HFFc6 (cell line): Measurements from ENCODE around the gene PCDH12. TPM values are rescaled to one million over a fixed set of nuclear protein-coding genes. Genes with fewer than 3 reads are reported as not detected.

Experiments used
- DNase-seq: peaks from one replicate; pipeline ENCODE4 v3.0.0-alpha.2; 2018
- H3K27ac Mint-ChIP-seq: 2 replicates; pipeline ENCODE4 v1.8.0; 2020; ENCODE audit warnings: mild to moderate bottlenecking, mixed read lengths
- H3K27me3 Mint-ChIP-seq: 2 replicates; pipeline ENCODE4 v1.8.0; 2021; ENCODE audit warnings: mild to moderate bottlenecking, moderate library complexity, mixed read lengths; ENCODE audit not compliant: insufficient read depth
- H3K36me3 Mint-ChIP-seq: 2 replicates; pipeline ENCODE4 v1.8.0; 2021; ENCODE audit warnings: low read depth, mixed read lengths
- H3K4me1 Mint-ChIP-seq: 2 replicates; pipeline ENCODE4 v1.8.0; 2020; ENCODE audit warnings: low read depth, mixed read lengths
- H3K4me3 Mint-ChIP-seq: 2 replicates; pipeline ENCODE4 v1.8.0; 2020; ENCODE audit warnings: mild to moderate bottlenecking, moderate library complexity, mixed read lengths
- H3K9me3 Mint-ChIP-seq: 2 replicates; pipeline ENCODE4 v1.8.0; 2020; ENCODE audit warnings: mild to moderate bottlenecking, mixed read lengths
- total RNA-seq, 6 experiments: library from RNA; stranded (reverse); fragmentation: NEBNext Ultra II Directional; extraction: Animal tissue kit (Norgen Biotek cat#: 25700); gene quantifications; 2 replicates in 1 of 6; 3 replicates in 5 of 6; pipeline ENCODE4 v1.2.3, GENCODE V29; 2021
- TF ChIP-seq, protein P1 (sequence below): fragments of 200-600 bp; sonication (generic); IDR thresholded peaks from 2 replicates; pipeline ENCODE4 v1.5.0; 2021; ENCODE audit warnings: antibody characterized with exemption, mild to moderate bottlenecking

PCDH12 gene
- total RNA-seq, 6 experiments from 2014 or later: 0.02 to 0.71 (median 0.08) TPM; not detected in 2

DNA sequence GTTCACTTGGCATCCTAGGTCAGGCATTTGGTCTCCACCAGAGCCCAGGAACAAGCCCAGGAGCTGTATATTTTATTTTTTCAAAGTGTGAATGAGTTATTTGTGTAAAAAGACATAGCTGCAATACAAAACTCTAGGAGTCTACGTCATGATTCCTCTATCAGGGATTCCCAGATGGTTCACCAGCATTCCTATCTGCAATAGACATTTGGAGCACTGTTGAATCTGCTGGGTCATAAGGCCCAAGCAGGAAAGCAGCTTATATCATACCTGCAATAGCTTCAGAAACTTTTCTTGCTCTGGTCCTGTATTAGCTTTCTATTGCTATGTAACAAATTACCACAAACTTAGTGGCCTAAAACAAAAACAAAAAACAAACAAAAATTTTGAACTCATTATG, 51.0 kb downstream of the PCDH12 start:
- Mint-ChIP-seq H3K4me1 (peaks cover 26% of the 10 kb centered on the region), H3K27ac (no peak overlapping the region), H3K27me3 (peaks cover 24% of the 10 kb centered on the region), H3K9me3 (no peaks in the 10 kb centered on the region), H3K36me3 (peaks cover 4% of the 10 kb centered on the region; the same call in 1 of the 2 replicates), H3K4me3 (no peak overlapping the region)
- TF ChIP-seq, protein P1, sequence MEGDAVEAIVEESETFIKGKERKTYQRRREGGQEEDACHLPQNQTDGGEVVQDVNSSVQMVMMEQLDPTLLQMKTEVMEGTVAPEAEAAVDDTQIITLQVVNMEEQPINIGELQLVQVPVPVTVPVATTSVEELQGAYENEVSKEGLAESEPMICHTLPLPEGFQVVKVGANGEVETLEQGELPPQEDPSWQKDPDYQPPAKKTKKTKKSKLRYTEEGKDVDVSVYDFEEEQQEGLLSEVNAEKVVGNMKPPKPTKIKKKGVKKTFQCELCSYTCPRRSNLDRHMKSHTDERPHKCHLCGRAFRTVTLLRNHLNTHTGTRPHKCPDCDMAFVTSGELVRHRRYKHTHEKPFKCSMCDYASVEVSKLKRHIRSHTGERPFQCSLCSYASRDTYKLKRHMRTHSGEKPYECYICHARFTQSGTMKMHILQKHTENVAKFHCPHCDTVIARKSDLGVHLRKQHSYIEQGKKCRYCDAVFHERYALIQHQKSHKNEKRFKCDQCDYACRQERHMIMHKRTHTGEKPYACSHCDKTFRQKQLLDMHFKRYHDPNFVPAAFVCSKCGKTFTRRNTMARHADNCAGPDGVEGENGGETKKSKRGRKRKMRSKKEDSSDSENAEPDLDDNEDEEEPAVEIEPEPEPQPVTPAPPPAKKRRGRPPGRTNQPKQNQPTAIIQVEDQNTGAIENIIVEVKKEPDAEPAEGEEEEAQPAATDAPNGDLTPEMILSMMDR: no peak
- DNase-seq: no peak

DNA sequence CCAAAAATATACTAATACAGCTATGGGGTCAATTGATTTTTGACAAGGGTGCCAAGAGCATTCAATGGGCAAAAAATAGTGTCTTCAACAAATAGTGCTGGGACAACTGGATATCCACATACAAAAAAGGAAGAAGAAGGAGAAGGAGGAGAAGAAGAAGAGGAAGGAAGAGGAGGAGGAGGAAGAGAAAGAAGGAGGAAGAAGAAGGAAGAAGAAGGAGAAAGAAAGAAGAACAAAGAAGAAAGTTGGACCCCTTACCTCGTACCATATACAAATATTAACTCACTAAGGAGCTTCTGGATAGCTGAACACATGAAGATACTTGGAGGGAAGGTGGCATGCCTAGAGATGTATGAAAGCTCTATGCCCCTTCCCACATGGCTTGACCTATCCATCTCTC, 51.5 kb downstream of the PCDH12 start:
- DNase-seq: no peak
- H3K4me1 Mint-ChIP-seq: peaks cover 26% of the 10 kb centered on the region
- TF ChIP-seq, protein P1: no peak
- H3K27ac Mint-ChIP-seq: no peak overlapping the region
- H3K36me3 Mint-ChIP-seq: peaks cover 4% of the 10 kb centered on the region; the same call in 1 of the 2 replicates
- H3K27me3 Mint-ChIP-seq: peaks cover 28% of the 10 kb centered on the region
- H3K9me3 Mint-ChIP-seq: no peaks in the 10 kb centered on the region
- no peak overlapping the region for H3K4me3 Mint-ChIP-seq

DNA sequence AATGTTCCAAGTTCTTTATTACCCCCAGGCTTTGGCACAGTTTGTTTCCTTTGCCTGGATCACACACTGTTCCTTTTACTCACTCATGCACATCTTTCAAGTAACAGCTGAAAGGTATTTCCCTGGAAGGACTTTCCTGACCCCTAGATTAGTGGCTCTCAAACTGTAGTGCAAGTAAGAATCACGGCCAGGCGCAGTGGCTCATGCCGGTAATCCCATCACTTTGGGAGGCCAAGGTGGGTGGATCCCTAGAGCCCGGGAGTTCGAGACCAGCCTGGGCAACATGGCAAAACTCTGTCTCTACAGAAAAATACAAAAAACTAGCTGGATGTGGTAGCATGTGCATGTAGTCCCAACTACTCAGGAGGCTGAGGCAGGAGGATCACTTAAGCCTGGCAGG, 53.5 kb downstream of the PCDH12 start:
- no peak overlapping the region for H3K4me3 Mint-ChIP-seq
- no peak for DNase-seq
- peaks cover 30% of the 10 kb centered on the region for H3K27me3 Mint-ChIP-seq
- peaks cover 14% of the 10 kb centered on the region for H3K4me1 Mint-ChIP-seq
- peaks cover 4% of the 10 kb centered on the region; the same call in 1 of the 2 replicates for H3K36me3 Mint-ChIP-seq
- TF ChIP-seq, protein P1: no peak
- no peak overlapping the region for H3K27ac Mint-ChIP-seq
- no peaks in the 10 kb centered on the region for H3K9me3 Mint-ChIP-seq

DNA sequence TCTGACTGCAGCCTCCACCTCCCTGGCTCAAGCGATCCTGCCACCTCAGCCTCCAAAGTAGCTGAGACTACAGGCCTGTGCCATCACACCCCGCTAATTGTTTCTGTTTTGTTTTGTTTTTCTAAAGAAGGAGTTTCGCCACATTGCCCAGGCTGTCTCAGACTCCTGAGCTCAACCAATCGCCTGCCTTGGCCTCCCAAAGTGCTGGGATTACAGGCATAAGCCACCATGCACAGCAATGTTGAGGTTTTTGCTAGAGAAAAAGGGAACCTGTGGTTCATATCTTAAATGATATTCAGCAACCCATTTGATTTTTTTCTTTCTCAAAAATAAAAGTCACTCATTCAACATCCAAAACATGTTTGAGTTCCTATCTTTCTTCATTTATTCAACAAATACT, 54.7 kb downstream of the PCDH12 start:
- Mint-ChIP-seq H3K36me3 (peaks cover 4% of the 10 kb centered on the region; the same call in 1 of the 2 replicates), H3K9me3 (no peaks in the 10 kb centered on the region), H3K27me3 (peaks cover 42% of the 10 kb centered on the region), H3K4me3 (no peak overlapping the region), H3K27ac (no peak overlapping the region), H3K4me1 (peaks cover 2% of the 10 kb centered on the region)
- DNase-seq: no peak
- TF ChIP-seq, protein P1: no peak

DNA sequence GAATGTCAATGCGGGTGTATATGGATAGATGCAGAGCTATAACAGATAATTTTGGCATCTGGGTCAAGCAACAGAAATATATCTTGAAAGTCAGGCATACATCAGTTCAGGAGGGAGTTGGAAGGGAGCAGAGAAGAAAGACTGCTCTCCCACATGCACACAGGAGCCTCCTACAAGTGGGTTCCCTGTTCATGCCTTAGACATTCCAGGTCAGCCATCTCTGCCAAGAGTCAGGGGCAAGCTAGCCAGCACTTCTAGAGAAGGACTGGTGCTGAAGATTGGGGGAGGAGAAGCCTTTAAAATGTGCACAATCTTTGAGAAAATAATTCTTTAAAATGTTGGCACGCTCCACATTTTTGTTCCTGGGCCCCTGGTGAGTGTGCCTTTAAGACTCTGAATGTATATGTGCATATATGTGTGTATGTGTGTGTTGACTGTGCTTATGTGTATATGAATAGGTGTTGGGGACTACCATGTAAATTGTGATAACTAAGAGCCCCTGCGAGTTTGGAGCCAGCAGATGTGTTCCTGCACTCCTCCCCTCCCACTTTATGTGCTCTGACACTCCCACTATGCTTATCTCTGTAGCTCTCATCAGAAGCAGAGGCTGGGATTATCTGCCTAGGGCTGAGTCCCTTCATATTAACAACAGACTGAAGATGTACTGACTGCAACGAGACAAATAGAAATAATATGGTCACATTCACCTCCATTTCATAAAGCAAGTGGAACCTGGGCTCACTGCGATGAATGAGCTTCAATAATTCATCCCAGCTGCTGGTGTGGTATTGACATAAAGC, 55.8 kb downstream of the PCDH12 start:
- H3K27ac Mint-ChIP-seq: no peak overlapping the region
- no peak for DNase-seq
- no peaks in the 10 kb centered on the region for H3K9me3 Mint-ChIP-seq
- H3K27me3 Mint-ChIP-seq: peaks cover 49% of the 10 kb centered on the region
- no peak overlapping the region for H3K4me3 Mint-ChIP-seq
- H3K36me3 Mint-ChIP-seq: peaks cover 4% of the 10 kb centered on the region; the same call in 1 of the 2 replicates
- H3K4me1 Mint-ChIP-seq: no peaks in the 10 kb centered on the region
- TF ChIP-seq, protein P1: no peak
